GM23248 (cell line): ENCODE measurements around the gene ATP1A3.

ENCODE experiments used
- EZH2 ChIP-seq: fragments of 200-600 bp; sonication (generic); IDR thresholded peaks from 2 replicates; pipeline ENCODE4 v1.6.1; 2018; ENCODE audit warnings: antibody characterized with exemption, mild to moderate bottlenecking; ENCODE audit not compliant: insufficient read depth, poor library complexity, severe bottlenecking
- EZH2phosphoT487 ChIP-seq: fragments of 200-600 bp; sonication (generic); IDR thresholded peaks from 2 replicates; pipeline ENCODE4 v1.6.1; 2018; ENCODE audit warnings: antibody characterized with exemption, moderate library complexity, mild to moderate bottlenecking, low read depth; ENCODE audit not compliant: insufficient read depth

GRCh38 chr19:41936961-41937360 lies 57.1 kb downstream of the ATP1A3 start:
- TF ChIP-seq EZH2phosphoT487 (no peak), EZH2 (no peak)
